B cell (primary cell): Measurements from ENCODE around the gene UNC13C. TPM values are rescaled to one million over a fixed set of nuclear protein-coding genes. Genes with fewer than 3 reads are reported as not detected.

Source experiments
- ATAC-seq: fragments of 200-7000 bp; cut with Tn5 transposase; one replicate; pipeline ENCODE4 v1.10.0; 2021; ENCODE audit warnings: low read depth, mild to moderate bottlenecking, moderate number of reproducible peaks, moderate library complexity
- CTCF ChIA-PET: fragments of 350-600 bp; sonication (Branson Sonifier 250); formaldehyde crosslinking; loops from one replicate; lab custom pipeline; 2021; ENCODE audit warnings: antibody characterized with exemption, inconsistent platforms; lab: Charles Lee
- POLR2A ChIA-PET: fragments of 350-600 bp; sonication (Branson Sonifier 250); formaldehyde crosslinking; loops from one replicate; lab custom pipeline; 2021; ENCODE audit warnings: antibody characterized with exemption; lab: Charles Lee
- DNase-seq: peaks from one replicate; pipeline ENCODE4 v3.0.0; 2013
- H2AFZ ChIP-seq: 2 replicates; pipeline ENCODE4 v1.6.1; 2012; ENCODE audit warnings: mild to moderate bottlenecking, low read depth, low read length; ENCODE audit not compliant: insufficient read depth, poor library complexity, severe bottlenecking
- H3K27ac ChIP-seq, 2 donors: 1 replicate in 1 of 2; 2 replicates in 1 of 2; pipeline ENCODE4 v1.5.1; 2012 to 2013; ENCODE audit warnings: low read length in 2 of 2, mild to moderate bottlenecking in 2 of 2, moderate library complexity in 1 of 2
- H3K27me3 ChIP-seq, 4 experiments: fragments of 200-600 bp in 1 of 4; sonication (generic) in 1 of 4; replicated peaks in 1 of 4; 1 replicate in 2 of 4; 2 replicates in 2 of 4; pipeline versions ENCODE4 v1.6.1 to v1.7.0; 2013 to 2016; ENCODE audit warnings: low read length in 3 of 4, mild to moderate bottlenecking in 2 of 4, mixed read lengths in 1 of 4, moderate library complexity in 1 of 4; ENCODE audit not compliant: insufficient read depth in 4 of 4, control insufficient read depth in 3 of 4; ENCODE audit errors: control extremely low read depth in 1 of 4
- H3K36me3 ChIP-seq, 2 experiments: replicated peaks in 1 of 2; 1 replicate in 1 of 2; 2 replicates in 1 of 2; pipeline versions ENCODE4 v1.6.1 to v1.7.1; 2013; ENCODE audit warnings: low read length in 1 of 2; ENCODE audit not compliant: insufficient read depth in 2 of 2, control insufficient read depth in 1 of 2; ENCODE audit errors: control extremely low read depth in 1 of 2, extremely low read depth in 1 of 2
- H3K4me1 ChIP-seq, 2 donors: fragments of 200-600 bp in 1 of 2; sonication (generic) in 1 of 2; 1 replicate in 1 of 2; 2 replicates in 1 of 2; pipeline versions ENCODE4 v1.5.1 to v1.6.1; 2013 to 2017; ENCODE audit warnings: low read length in 2 of 2; ENCODE audit not compliant: control insufficient read depth in 2 of 2, insufficient read depth in 2 of 2
- H3K4me2 ChIP-seq: replicated peaks from 2 replicates; pipeline ENCODE3; 2012; ENCODE audit warnings: mild to moderate bottlenecking, low read depth, low read length; ENCODE audit not compliant: poor library complexity, severe bottlenecking
- H3K4me3 ChIP-seq, 5 experiments: fragments of 200-600 bp in 1 of 5; sonication (generic) in 1 of 5; 1 replicate in 3 of 5; 2 replicates in 2 of 5; pipeline versions ENCODE4 v1.5.1 to v1.7.0; 2011 to 2016; ENCODE audit warnings: low read length in 4 of 5, mild to moderate bottlenecking in 4 of 5, low read depth in 2 of 5, control low read depth in 1 of 5, moderate library complexity in 1 of 5; ENCODE audit not compliant: insufficient read depth in 1 of 5; ENCODE audit errors: control extremely low read depth in 1 of 5, extremely low read depth in 1 of 5
- H3K79me2 ChIP-seq: fragments of 200-600 bp; sonication (generic); one replicate; pipeline ENCODE4 v1.6.0; 2016; ENCODE audit warnings: low read length; ENCODE audit not compliant: control insufficient read depth, insufficient read depth
- H3K9ac ChIP-seq: fragments of 200-600 bp; sonication (generic); 2 replicates; pipeline ENCODE4 v1.6.1; 2017; ENCODE audit warnings: mild to moderate bottlenecking, low read length, moderate library complexity
- H3K9me3 ChIP-seq, 3 donors: one replicate each; pipeline versions ENCODE4 v1.6.1 to v1.7.1; 2013; ENCODE audit warnings: low read length in 2 of 3; ENCODE audit not compliant: control insufficient read depth in 2 of 3, insufficient read depth in 1 of 3; ENCODE audit errors: control extremely low read depth in 1 of 3
- H4K20me1 ChIP-seq: 2 replicates; pipeline ENCODE4 v1.6.0; 2012; ENCODE audit warnings: mild to moderate bottlenecking, low read length; ENCODE audit not compliant: insufficient read depth, control insufficient read depth, poor library complexity, severe bottlenecking
- H3K27ac Mint-ChIP-seq: one replicate; pipeline ENCODE4 v1.8.0; 2021; ENCODE audit warnings: mixed read lengths
- H3K27me3 Mint-ChIP-seq: one replicate; pipeline ENCODE4 v1.8.0; 2021; ENCODE audit warnings: mixed read lengths
- H3K4me1 Mint-ChIP-seq: one replicate; pipeline ENCODE4 v1.8.0; 2021; ENCODE audit warnings: mixed read lengths
- H3K4me3 Mint-ChIP-seq: one replicate; pipeline ENCODE4 v1.8.0; 2021; ENCODE audit warnings: mixed read lengths
- H3K9me3 Mint-ChIP-seq: one replicate; pipeline ENCODE4 v1.8.0; 2022; ENCODE audit warnings: mixed read lengths; ENCODE audit not compliant: insufficient read depth
- EZH2 ChIP-seq: IDR thresholded peaks from 2 replicates; pipeline ENCODE4 v1.6.1; 2012; ENCODE audit warnings: borderline replicate concordance, low read depth, mild to moderate bottlenecking, moderate library complexity, low read length; ENCODE audit not compliant: insufficient read depth, poor library complexity, severe bottlenecking
- WGBS: methylation state at CpG from one replicate; pipeline ENCODE4 v1.1.5; 2013; ENCODE audit warnings: missing lambda C conversion rate; ENCODE audit not compliant: insufficient coverage; 5-methylcytosine and 5-hydroxymethylcytosine counted together
- intact Hi-C: fragments of 100-400 bp; cut with micrococcal nuclease; formaldehyde crosslinking; loops from one replicate; pipeline ENCODE4 v1.10.0; 2022
- polyA plus RNA-seq: library from polyadenylated mRNA; depleted of rRNA; stranded (reverse); fragments of >200 nt; gene quantifications from 2 replicates; pipeline ENCODE4 v1.2.3, GENCODE V29; 2012
- total RNA-seq, 2 donors: library from RNA; stranded (reverse); fragments of 120-200 nt in 1 of 2; gene quantifications; 1 replicate in 1 of 2; 2 replicates in 1 of 2; pipeline versions ENCODE4 v1.2.3 to v1.2.4, GENCODE V29; 2013 to 2022
- TF ChIP-seq, protein P1 (sequence below): fragments of 200-600 bp; IDR thresholded peaks from one replicate; pipeline ENCODE4 v1.8.0; 2022; ENCODE audit warnings: antibody characterized with exemption, mild to moderate bottlenecking

The UNC13C gene
- total and polyA plus RNA-seq, 2 donors (not counting 1 experiment from before 2014, with no cell fraction given) = not detected

- no peak overlapping the region for H3K9ac ChIP-seq
- Mint-ChIP-seq H3K4me1 (no peaks in the 10 kb centered on the region), H3K4me3 (no peak overlapping the region), H3K27me3 (no peaks in the 10 kb centered on the region), H3K27ac (no peak overlapping the region), H3K9me3 (peaks cover 4% of the 10 kb centered on the region)
- H3K27me3 ChIP-seq = no peaks in the 10 kb centered on the region
- ATAC-seq (no peak), DNase-seq (no peak)
- CTCF ChIA-PET = no interaction called here
- peaks cover 0 to 18% (median 7%) of the 10 kb centered on the region in 3 donors for H3K9me3 ChIP-seq
- H3K36me3 ChIP-seq = no peaks in the 10 kb centered on the region
- no peak overlapping the region for H2AFZ ChIP-seq
- no peaks in the 10 kb centered on the region for H3K79me2 ChIP-seq
- no peaks in the 10 kb centered on the region for H3K4me1 ChIP-seq
- TF ChIP-seq, protein P1, sequence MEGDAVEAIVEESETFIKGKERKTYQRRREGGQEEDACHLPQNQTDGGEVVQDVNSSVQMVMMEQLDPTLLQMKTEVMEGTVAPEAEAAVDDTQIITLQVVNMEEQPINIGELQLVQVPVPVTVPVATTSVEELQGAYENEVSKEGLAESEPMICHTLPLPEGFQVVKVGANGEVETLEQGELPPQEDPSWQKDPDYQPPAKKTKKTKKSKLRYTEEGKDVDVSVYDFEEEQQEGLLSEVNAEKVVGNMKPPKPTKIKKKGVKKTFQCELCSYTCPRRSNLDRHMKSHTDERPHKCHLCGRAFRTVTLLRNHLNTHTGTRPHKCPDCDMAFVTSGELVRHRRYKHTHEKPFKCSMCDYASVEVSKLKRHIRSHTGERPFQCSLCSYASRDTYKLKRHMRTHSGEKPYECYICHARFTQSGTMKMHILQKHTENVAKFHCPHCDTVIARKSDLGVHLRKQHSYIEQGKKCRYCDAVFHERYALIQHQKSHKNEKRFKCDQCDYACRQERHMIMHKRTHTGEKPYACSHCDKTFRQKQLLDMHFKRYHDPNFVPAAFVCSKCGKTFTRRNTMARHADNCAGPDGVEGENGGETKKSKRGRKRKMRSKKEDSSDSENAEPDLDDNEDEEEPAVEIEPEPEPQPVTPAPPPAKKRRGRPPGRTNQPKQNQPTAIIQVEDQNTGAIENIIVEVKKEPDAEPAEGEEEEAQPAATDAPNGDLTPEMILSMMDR = no peak
- no peak for TF ChIP-seq EZH2
- H3K27ac ChIP-seq = no peak overlapping the region
- no peak overlapping the region for H3K4me3 ChIP-seq
- 92% methylated on average over 2 of the region's 2 CpGs for WGBS
- no peaks in the 10 kb centered on the region for H4K20me1 ChIP-seq
- H3K4me2 ChIP-seq = no peak overlapping the region
- POLR2A ChIA-PET = no interaction called here
- intact Hi-C loops = no loop called here
Measured at GRCh38 chr15:54373332-54373731, 395.1 kb downstream of the UNC13C start.

DNA sequence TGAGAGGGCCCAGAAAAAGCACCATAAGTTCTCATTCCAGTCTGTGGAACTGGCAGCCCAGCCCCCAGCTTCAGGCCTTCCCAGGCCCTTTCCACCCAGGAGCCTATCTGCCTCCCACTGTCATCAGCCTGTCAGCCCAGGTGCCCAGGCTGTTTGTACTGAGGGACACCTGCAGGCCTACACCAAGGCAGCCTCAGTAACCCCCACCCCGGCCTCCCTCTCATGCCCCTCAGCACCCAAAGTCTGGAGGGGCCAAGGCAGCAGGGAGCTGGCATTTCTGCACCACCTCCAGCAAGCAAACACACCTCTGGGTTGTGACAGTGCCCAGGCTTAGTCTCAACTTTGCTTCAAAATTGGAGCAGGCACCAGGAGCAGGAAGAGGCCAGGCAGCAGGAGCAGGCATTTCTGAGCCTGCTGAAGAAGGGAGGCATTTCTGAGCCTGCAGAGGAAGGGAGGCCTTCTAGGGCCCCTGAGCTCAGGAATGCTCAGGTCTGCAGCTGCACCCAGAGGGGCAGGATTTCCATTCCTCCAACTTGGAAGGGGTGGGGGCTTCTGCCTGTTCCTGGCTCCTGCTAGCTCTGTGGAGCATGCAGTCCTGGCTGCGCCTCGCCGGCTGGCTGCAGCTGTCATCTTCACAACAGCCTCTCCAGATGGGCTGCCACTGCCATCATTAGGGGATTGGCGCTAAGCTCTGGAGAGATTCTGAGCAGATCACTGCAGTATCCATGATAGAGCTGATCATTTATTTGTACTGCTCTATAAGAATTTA is 396.1 kb downstream of the UNC13C start:
- Mint-ChIP-seq H3K27me3 (no peaks in the 10 kb centered on the region), H3K9me3 (peaks cover 4% of the 10 kb centered on the region), H3K4me3 (no peak overlapping the region), H3K4me1 (no peaks in the 10 kb centered on the region), H3K27ac (no peak overlapping the region)
- Histone ChIP-seq H2AFZ (no peak overlapping the region), H3K36me3 (no peaks in the 10 kb centered on the region), H3K9me3 (peaks cover 0 to 18% (median 7%) of the 10 kb centered on the region in 3 donors), H4K20me1 (no peaks in the 10 kb centered on the region), H3K4me3 (no peak overlapping the region), H3K9ac (no peak overlapping the region), H3K4me1 (no peaks in the 10 kb centered on the region), H3K27ac (no peak overlapping the region), H3K27me3 (no peaks in the 10 kb centered on the region), H3K4me2 (no peak overlapping the region), H3K79me2 (no peaks in the 10 kb centered on the region)
- ATAC-seq (no peak), DNase-seq (no peak)
- TF ChIP-seq EZH2 = no peak
- TF ChIP-seq, protein P1 = no peak
- WGBS = 97% methylated on average over 4 of the region's 5 CpGs
- intact Hi-C loops = no loop called here
- POLR2A ChIA-PET = no interaction called here
- CTCF ChIA-PET = no interaction called here
